Neural crest cell (in vitro differentiated cells): ENCODE data around the gene FGG. TPM values are rescaled to one million over a fixed set of nuclear protein-coding genes. Genes with fewer than 3 reads are reported as not detected.

ENCODE experiments used
- DNase-seq: peaks from one replicate; pipeline ENCODE4 v3.0.0; 2021; ENCODE audit warnings: low read depth, mixed read lengths, low spot score
- H3K27ac Mint-ChIP-seq: one replicate; pipeline ENCODE4 v1.8.0; 2021; ENCODE audit warnings: mild to moderate bottlenecking, mixed read lengths; ENCODE audit not compliant: unreplicated experiment
- H3K27me3 Mint-ChIP-seq: 2 replicates; pipeline ENCODE4 v1.8.0; 2021; ENCODE audit warnings: low read depth, mild to moderate bottlenecking, mixed read lengths
- H3K36me3 Mint-ChIP-seq: 2 replicates; pipeline ENCODE4 v1.8.0; 2021; ENCODE audit warnings: low read depth, mild to moderate bottlenecking, mixed read lengths
- H3K4me1 Mint-ChIP-seq: 2 replicates; pipeline ENCODE4 v1.8.0; 2021; ENCODE audit warnings: mixed read lengths
- H3K4me3 Mint-ChIP-seq: one replicate; pipeline ENCODE4 v1.8.0; 2021; ENCODE audit warnings: mild to moderate bottlenecking, mixed read lengths
- H3K9me3 Mint-ChIP-seq: 2 replicates; pipeline ENCODE4 v1.8.0; 2021; ENCODE audit warnings: mixed read lengths
- CTCF ChIP-seq: fragments of 200-600 bp; sonication (generic); conservative IDR thresholded peaks from 2 replicates; pipeline ENCODE4 v1.5.0; 2021; ENCODE audit warnings: antibody characterized with exemption, mild to moderate bottlenecking
- total RNA-seq: library from RNA; stranded (reverse); gene quantifications from 2 replicates; pipeline ENCODE4 v1.2.1, GENCODE V29; 2021

The FGG gene
- total RNA-seq, 1 donor from 2014 or later = not detected

- H3K27ac Mint-ChIP-seq = no peak overlapping the region
- no peak for DNase-seq
- no peak overlapping the region for H3K4me3 Mint-ChIP-seq
- TF ChIP-seq CTCF = no peak
- no peaks in the 10 kb centered on the region for H3K36me3 Mint-ChIP-seq
- H3K4me1 Mint-ChIP-seq = no peaks in the 10 kb centered on the region
- no peaks in the 10 kb centered on the region for H3K9me3 Mint-ChIP-seq
- no peaks in the 10 kb centered on the region for H3K27me3 Mint-ChIP-seq
Observed at GRCh38 chr4:154577324-154577723, 35.1 kb downstream of the FGG start.

GRCh38 chr4:154574311-154574710 lies 38.1 kb downstream of the FGG start:
- peaks cover 4% of the 10 kb centered on the region for H3K9me3 Mint-ChIP-seq
- no peak for DNase-seq
- no peak for TF ChIP-seq CTCF
- no peak overlapping the region for H3K4me3 Mint-ChIP-seq
- no peaks in the 10 kb centered on the region for H3K4me1 Mint-ChIP-seq
- H3K27ac Mint-ChIP-seq = no peak overlapping the region
- no peaks in the 10 kb centered on the region for H3K36me3 Mint-ChIP-seq
- no peaks in the 10 kb centered on the region for H3K27me3 Mint-ChIP-seq

GRCh38 chr4:154573190-154573870 lies 39.1 kb downstream of the FGG start:
- no peak for TF ChIP-seq CTCF
- no peaks in the 10 kb centered on the region for H3K4me1 Mint-ChIP-seq
- H3K27ac Mint-ChIP-seq = no peak overlapping the region
- H3K9me3 Mint-ChIP-seq = peaks cover 4% of the 10 kb centered on the region
- no peaks in the 10 kb centered on the region for H3K36me3 Mint-ChIP-seq
- no peak for DNase-seq
- H3K27me3 Mint-ChIP-seq = no peaks in the 10 kb centered on the region
- no peak overlapping the region for H3K4me3 Mint-ChIP-seq

GRCh38 chr4:154569584-154569983 lies 42.9 kb downstream of the FGG start:
- Mint-ChIP-seq H3K4me1 (no peaks in the 10 kb centered on the region), H3K4me3 (no peak overlapping the region), H3K36me3 (no peaks in the 10 kb centered on the region), H3K27ac (no peak overlapping the region), H3K9me3 (peaks cover 4% of the 10 kb centered on the region), H3K27me3 (no peaks in the 10 kb centered on the region)
- TF ChIP-seq CTCF = no peak
- no peak for DNase-seq

GRCh38 chr4:154569028-154569427 lies 43.4 kb downstream of the FGG start:
- Mint-ChIP-seq H3K36me3 (no peaks in the 10 kb centered on the region), H3K27me3 (no peaks in the 10 kb centered on the region), H3K4me3 (no peak overlapping the region), H3K9me3 (peaks cover 4% of the 10 kb centered on the region), H3K27ac (no peak overlapping the region), H3K4me1 (no peaks in the 10 kb centered on the region)
- TF ChIP-seq CTCF = no peak
- DNase-seq = no peak
